Bronchial epithelial cell (primary cell): ENCODE measurements around the gene NFAT5. TPM values are rescaled to one million over a fixed set of nuclear protein-coding genes. Genes with fewer than 3 reads are reported as not detected.
A peak's percentile ranks its signal among the peaks of the same experiment; 100 is the strongest.

ENCODE experiments used
- DNase-seq: peaks from one replicate; pipeline ENCODE4 v3.0.0-alpha.2; 2010; ENCODE audit warnings: low read depth
- FAIRE-seq: peaks from 2 replicates; lab custom pipeline; 2011; peaks lifted over from hg19 to GRCh38; lab: Jason Lieb, UNC
- H3K27me3 ChIP-seq: 2 replicates; pipeline ENCODE4 v1.5.1; 2011; ENCODE audit warnings: low read length; ENCODE audit not compliant: control insufficient read depth, insufficient read depth
- H3K36me3 ChIP-seq: 2 replicates; pipeline ENCODE4 v1.5.1; 2011; ENCODE audit warnings: low read length; ENCODE audit not compliant: control insufficient read depth, insufficient read depth
- H3K4me3 ChIP-seq: 2 replicates; pipeline ENCODE4 v1.5.1; 2011; ENCODE audit warnings: mild to moderate bottlenecking, low read depth, low read length, control low read depth
- total RNA-seq: library from RNA; depleted of rRNA; stranded (reverse); fragments of >200 nt; gene quantifications from 2 replicates; pipeline ENCODE4 v1.2.1, GENCODE V29; 2014
- TF ChIP-seq, protein P1 (sequence below): IDR thresholded peaks from 2 replicates; pipeline ENCODE4 v1.5.1; 2011; ENCODE audit warnings: mild to moderate bottlenecking, moderate library complexity, low read length, control low read depth, inconsistent platforms; ENCODE audit not compliant: insufficient read depth, severe bottlenecking

The NFAT5 gene
- total RNA-seq, 1 donor from 2014 or later: 11.1 TPM

DNA sequence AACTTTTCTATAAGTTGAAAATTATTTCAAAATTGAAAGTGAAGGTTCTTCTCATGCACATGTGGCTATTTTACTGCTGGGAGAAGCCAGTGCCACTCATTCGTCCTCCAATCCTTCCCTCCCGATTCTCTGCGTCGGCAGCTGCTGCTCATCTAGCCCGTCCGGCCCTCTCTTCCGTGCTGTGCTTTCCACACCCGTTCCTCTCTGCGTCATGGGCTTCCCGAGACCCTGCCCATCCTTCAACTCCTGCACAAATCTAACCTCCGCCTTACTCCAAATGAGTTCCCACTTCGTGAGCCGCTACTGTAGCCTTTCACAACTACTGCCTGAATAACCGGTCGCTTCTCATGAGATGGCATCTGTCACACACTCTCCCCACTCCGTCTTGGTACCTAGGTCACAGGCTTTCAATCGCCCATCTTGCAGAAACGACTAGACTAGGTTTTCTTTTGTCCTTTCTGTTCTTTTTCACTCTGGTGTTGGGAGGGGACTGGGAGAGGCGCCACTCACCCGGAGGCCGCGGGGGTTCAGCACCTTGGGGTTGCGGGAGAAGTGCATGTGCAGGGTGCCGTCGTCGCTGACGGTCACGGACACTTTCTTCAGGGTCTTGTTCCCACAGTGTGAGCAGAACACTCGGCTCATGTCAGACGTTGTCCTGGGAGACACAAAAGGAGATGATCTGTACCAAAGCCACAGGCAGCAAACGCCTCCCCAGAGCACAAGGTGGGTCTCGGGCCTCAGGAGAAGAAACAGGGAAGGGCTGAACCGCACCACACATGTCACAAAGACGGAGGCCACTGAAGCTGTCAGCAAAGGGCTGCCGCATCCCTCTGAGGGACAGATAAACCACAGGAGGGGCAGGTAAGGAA lies 178.8 kb downstream of the NFAT5 start:
- no peak for FAIRE-seq
- H3K36me3 ChIP-seq: peaks cover 44% of the 10 kb centered on the region
- no peaks in the 10 kb centered on the region for H3K27me3 ChIP-seq
- no peak for DNase-seq
- TF ChIP-seq, protein P1, sequence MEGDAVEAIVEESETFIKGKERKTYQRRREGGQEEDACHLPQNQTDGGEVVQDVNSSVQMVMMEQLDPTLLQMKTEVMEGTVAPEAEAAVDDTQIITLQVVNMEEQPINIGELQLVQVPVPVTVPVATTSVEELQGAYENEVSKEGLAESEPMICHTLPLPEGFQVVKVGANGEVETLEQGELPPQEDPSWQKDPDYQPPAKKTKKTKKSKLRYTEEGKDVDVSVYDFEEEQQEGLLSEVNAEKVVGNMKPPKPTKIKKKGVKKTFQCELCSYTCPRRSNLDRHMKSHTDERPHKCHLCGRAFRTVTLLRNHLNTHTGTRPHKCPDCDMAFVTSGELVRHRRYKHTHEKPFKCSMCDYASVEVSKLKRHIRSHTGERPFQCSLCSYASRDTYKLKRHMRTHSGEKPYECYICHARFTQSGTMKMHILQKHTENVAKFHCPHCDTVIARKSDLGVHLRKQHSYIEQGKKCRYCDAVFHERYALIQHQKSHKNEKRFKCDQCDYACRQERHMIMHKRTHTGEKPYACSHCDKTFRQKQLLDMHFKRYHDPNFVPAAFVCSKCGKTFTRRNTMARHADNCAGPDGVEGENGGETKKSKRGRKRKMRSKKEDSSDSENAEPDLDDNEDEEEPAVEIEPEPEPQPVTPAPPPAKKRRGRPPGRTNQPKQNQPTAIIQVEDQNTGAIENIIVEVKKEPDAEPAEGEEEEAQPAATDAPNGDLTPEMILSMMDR: no peak
- H3K4me3 ChIP-seq: no peak overlapping the region

DNA sequence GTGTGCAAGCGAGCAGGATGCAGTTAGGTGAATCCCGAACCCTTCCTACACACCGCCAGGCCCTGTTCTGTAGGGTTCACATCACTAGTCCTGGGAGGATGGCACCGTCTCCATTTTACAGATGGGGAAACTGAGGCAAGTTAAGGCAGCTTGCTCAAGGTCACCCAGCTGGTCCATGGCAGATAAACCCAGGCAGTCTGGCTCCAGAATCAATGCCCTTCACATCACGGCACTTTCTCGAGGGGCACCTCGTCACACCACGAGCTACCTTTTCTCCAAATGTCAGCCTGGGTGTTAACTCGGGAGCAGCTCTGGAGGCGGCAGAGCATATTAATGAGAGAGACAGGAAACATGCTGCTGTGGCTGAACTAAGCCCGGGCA lies 179.5 kb downstream of the NFAT5 start:
- FAIRE-seq (peak; percentile 28), DNase-seq (no peak)
- Histone ChIP-seq H3K36me3 (peaks cover 45% of the 10 kb centered on the region), H3K27me3 (no peaks in the 10 kb centered on the region), H3K4me3 (no peak overlapping the region)
- TF ChIP-seq, protein P1: no peak

DNA sequence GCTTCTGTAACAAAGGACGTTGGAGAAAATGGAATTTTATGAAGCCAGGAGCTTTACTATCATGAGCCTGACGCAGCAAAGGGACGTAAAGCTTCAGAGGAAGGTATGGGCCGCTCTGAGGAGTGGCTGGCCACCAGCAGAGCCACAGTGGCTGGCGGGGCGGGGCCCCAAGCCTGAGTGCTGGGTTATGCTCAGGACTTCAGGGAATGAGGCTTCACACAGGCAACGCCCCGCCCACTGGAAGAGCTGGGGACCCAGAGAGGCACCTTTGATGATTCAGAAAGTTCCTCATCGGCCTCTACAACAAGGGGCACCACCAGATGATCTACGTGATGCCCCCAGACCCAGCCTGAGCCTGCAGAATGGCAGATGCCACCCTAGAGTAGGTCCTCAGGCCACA lies 180.2 kb downstream of the NFAT5 start:
- H3K4me3 ChIP-seq: no peak overlapping the region
- no peak for FAIRE-seq
- no peak for DNase-seq
- H3K27me3 ChIP-seq: no peaks in the 10 kb centered on the region
- H3K36me3 ChIP-seq: peaks cover 45% of the 10 kb centered on the region
- TF ChIP-seq, protein P1: no peak

DNA sequence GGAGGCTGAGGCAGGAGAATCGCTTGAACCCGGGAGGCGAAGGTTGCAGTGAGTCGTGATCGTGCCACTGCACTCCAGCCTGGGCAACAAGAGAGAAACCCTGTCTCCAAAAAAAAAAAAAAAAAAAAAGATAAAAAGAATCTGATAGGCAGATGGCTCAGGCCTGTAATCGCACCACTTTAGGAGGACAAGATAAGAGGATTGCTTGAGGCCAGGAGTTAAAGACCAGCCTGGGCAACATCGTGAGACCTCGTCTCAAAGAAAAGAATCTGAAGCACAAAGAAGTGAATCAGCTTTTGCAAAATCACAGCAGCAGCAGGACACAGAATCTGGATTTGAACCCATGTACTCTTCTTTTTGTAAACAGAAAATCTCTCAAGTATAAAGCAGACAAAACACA lies 181.3 kb downstream of the NFAT5 start:
- no peak overlapping the region for H3K4me3 ChIP-seq
- no peaks in the 10 kb centered on the region for H3K27me3 ChIP-seq
- FAIRE-seq (no peak), DNase-seq (no peak)
- peaks cover 42% of the 10 kb centered on the region for H3K36me3 ChIP-seq
- TF ChIP-seq, protein P1: no peak

DNA sequence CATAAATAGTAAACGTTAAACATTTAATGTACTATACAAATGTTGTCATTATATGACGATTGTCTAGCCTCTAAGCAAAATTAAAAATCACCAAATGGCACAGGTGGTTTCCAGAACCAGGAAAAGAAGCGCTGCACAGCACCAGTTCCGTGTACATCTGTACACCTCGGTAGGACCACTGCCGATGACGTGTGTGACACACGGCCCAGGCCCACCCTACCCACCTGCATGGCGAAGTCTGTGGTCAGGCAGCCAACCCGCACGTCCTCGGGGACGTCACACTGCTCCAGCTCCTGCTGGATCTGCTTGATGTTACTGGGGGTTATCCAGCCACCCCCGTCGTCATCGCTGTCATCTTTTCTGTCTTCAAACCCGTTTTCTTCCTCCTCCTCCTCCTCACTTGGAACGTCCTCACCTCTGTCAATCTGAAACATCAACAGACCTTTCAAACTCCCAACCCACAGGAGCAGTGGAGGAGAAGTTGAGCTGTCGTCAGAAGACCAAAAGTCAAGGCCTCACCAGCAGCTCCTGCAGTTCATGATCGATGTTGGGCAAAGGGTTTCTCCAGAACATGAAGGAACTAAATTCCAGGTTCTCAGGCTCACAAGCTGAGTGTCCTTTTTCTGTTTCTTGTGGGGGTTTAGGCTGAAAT lies 183.1 kb downstream of the NFAT5 start:
- TF ChIP-seq, protein P1: no peak
- H3K36me3 ChIP-seq: peaks cover 36% of the 10 kb centered on the region
- no peak for DNase-seq
- peak; percentile 70 for FAIRE-seq
- no peak overlapping the region for H3K4me3 ChIP-seq
- no peaks in the 10 kb centered on the region for H3K27me3 ChIP-seq
